ENCODE results near the gene TRIM10.

TRIM10 gene

GRCh38 chr6:30160785-30161531 lies at the start of gene TRIM10:
Gene TRIM10 (minus strand): TSS chr6:30161211. CDS start chr6:30160858, 353 bp downstream.
- DNase-seq = no peak

DNA sequence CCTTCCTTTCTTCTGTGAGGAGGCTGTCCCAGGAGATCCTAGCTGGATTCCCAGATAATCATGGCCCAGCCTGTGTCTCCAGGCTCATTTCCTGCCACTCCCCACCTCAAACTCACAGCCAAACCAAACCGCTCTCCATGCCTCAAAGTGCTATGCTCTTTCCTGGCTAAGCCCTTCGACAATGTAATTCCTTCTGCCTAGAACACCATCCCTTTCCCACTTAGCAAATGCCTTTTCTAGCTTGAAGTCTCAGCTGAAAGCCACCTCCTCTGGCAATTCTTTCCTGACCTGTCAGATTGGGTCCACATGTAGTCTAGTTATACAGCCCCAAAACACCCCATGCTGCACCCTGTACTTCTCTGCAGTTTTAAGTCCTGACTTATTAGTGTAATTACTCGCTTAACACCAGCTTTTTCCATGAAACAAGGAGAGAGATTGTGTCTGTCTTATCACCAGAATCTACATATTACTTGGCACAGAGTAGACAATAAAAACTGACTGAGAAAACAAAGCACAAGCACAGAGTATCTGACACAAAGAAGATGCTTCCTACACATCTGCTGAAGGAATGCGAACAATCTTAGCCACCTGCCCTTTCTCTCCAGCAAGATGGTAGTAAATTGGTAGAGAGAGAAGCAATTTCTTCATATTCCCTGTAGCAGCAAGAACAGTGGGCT lies 46.7 kb upstream of the TRIM10 start:
- no peak for DNase-seq

DNA sequence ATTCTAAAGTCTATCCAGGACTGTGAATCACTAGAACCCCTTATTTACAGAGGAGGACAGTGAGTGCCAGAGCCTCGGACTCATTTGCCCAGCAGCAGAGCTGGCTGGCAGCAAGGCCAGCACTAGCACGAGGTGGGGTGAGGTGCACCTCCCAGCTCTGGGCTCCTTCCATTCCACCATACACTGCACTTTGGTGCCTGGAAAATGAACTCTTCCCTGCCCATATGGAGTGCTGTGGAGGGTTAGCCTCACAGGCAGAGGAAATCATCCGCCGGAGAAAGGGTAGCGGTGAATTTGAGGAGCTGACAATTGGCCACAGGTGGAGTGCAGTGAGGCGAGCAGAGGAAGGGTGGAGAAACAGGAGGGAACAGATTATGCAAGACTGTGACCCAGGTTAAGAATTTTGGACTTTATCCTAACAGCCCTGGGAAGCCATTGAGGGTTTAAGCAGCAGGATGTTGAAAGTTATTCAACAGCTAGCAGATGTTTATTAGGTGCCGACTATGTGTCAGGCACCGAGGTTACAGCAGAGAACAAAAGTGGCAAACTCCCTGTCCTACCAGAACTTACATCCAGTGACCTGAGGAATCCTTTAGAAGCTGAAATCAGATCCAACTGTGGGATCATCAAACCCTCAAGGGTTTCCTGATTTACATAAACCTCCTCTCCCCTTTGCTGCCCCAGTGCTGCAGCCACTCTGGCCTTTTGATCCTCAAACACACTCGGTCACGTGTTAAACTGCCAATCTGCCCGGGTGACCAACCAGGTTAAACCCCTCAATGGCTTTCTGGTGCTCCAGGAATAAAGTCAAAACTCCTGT lies 46.0 kb upstream of the TRIM10 start:
- DNase-seq = no peak

GRCh38 chr6:30206152-30206551 lies 45.1 kb upstream of the TRIM10 start:
- no peak for DNase-seq

DNA sequence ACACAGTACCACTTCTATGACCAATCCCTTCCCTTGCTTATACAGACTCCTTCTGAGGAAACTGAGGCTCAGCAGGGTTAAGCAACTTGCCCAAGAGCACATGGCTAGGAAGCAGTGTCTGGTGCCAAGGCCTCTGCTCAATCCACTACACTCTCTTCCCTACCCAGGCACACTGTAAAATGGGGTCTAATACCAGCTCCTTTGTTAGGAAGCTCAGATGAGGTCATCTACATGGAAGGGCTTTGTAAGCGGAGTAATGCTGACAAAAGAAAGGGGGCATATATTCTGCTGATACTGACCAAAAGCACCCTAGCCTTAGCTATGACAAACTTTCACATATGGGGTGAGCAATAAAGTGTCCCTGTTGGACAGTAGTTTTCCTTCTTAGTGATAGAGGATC lies 43.1 kb upstream of the TRIM10 start:
- no peak for DNase-seq

DNA sequence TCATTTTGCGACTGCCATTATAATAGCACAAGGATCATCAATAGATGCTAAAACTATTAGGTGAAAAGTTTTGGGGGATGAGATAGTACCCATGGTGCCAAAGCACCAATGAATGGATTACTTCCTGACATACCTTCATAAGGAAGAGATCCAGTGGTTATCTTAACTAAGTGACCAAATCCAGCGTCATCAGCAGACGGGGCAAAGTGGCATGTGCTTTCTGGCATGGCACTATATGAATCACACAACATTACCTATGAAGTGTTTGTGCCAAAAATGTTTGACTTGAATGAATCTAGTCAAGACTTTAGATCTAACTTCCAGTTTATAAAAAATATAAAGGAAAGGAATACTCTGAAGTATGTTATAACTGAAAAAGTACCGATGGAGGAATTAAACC lies 41.4 kb upstream of the TRIM10 start:
- no peak for DNase-seq

DNA sequence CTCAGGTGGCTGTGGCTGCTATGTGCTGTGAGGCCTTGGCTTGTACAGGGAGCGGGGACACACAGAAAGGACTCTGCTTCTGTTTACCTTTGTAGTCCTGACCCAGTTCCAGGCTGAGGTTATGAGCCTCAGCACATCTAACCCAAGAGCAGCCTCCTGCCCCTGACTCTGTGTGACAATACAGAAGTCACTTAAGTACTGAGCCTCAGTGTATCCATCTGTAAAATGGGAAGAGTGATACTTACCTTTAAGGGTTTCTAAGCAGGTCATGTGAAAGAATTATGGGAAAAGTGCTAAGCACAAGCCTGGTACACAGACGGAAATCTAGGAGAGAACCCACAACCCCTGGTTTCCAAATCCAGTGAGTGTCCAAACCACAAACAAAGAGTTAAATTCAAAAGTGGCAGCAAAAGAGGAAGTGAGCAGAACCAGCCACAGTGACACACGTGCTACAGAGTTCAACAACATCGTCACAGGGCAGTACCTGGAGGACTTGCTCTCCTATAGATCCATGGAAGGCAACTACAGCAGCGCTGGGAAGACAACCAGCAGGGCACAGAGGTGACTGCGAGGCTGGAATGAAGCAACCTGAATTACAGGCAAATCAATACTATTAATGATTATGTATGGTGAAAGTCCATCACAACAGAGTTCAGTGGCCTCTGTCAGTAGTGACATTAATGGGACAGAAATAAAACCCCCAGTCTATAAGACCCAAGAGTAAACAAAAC lies 39.7 kb upstream of the TRIM10 start:
- no peak for DNase-seq

DNA sequence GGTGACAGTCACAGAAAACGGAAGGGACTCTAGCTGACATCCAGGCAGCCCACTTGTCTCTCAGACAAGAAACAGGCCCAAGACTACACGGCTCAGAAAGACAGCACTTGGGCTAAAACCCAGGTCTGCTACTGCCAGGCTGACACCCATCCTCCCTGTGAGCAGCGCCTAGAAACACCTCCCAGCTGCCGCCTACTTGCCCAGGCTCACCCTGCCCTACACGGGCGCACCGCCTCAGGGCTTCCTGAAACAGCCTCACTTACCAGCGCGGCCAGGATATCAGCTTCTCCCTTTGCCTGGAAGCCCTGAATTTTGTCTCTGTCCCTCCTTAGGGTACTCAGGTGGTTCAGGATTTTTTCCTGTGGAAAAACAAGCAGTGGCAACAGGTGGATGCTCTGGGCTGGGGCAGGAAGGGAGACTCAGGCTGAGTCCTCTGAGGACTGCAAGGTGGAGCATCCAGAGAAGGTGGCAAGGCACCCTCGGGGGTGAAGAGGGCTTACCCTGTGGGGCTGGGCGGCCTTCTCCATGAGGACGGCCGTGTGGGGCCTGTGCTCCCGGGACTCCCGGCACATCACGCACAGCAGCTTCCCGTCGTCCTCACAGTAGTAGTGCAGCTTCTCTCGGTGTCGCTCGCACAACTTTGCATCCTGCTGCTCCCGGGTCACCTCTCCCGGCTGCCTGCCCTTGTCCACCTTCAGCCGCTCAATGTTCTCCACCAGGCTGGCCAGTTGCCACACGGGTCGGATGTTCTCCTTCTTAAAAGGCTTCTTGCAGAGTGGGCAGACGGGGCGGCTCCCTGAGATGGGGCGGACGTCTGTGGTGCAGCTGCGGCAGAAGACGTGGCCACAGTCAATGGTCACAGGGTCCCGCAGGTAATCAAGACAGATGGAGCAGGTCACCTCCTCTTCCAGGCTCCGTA lies 37.4 kb upstream of the TRIM10 start:
- DNase-seq = no peak

DNA sequence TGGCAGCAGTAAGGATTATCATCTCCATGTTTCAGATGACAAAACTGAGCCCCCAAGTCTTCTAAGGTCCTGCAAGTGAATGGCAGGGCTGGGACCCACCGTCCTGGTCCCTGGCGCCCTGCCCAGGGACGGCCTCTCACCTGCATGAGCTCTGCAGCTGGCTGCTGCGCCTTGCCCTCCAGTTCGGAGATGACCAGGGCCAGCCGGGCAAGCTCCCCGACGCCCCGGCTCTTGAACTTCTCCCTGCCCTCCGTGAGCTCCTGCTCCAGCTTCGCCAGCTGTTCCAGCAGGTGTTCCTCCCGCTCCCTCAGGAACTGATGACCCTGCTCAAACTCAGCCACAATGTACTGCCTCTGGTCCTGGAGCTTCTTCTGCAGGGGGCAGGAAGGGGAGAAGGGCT lies 35.4 kb upstream of the TRIM10 start:
- no peak for DNase-seq

- no peak for DNase-seq
Observed at GRCh38 chr6:30195951-30196350, 34.9 kb upstream of the TRIM10 start.

DNA sequence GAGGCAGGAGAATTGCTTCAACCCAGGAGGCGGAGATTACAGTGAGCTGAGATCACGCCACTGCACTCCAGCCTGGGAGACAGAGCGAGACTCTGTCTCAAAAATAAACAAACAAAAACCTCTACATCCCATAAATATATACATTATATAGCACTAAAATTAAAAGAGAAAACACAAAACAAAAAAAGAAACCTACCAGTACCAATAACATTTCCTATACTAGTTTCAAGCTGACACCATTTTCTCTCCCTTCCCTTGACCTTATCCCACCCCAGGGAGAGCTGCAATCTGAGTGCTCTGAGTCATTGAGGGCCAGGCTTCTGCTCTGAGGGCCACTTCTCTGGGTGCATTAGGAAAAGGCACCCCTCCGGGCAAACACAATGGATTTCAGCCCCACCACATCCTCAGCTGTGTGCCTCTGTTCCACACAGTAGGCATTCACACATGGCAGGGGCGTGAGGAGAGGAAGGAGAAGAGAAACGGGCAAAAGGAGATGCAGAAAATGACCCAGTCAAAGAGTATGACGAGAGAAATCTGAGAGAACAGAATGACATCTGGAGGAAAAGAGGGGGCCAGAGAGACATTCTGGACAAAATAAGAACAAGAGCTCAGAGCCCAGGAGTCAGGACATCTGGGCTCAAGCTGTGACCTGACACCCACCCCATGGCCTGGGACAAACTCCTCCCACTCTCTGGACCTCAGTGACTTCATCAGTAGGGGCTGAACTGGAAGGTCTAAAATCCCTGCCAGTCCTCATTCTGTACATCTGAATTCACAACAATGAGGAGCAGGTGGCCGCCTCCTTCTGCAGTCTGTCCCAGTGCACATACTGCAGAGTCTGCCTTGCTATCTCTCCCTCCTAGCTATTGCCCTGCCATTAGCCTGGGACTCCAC lies 34.0 kb upstream of the TRIM10 start:
- no peak for DNase-seq

- DNase-seq = no peak
Observed at GRCh38 chr6:30192076-30192475, 31.1 kb upstream of the TRIM10 start.

GRCh38 chr6:30188541-30188940 lies 27.5 kb upstream of the TRIM10 start:
- no peak for DNase-seq

GRCh38 chr6:30185846-30186484 lies 25.0 kb upstream of the TRIM10 start:
- DNase-seq = no peak

GRCh38 chr6:30184417-30185031 lies 23.5 kb upstream of the TRIM10 start:
- DNase-seq = no peak

GRCh38 chr6:30180145-30180544 lies 19.1 kb upstream of the TRIM10 start:
- DNase-seq = no peak

- DNase-seq = no peak
Observed at GRCh38 chr6:30178837-30179236, 17.8 kb upstream of the TRIM10 start.

DNA sequence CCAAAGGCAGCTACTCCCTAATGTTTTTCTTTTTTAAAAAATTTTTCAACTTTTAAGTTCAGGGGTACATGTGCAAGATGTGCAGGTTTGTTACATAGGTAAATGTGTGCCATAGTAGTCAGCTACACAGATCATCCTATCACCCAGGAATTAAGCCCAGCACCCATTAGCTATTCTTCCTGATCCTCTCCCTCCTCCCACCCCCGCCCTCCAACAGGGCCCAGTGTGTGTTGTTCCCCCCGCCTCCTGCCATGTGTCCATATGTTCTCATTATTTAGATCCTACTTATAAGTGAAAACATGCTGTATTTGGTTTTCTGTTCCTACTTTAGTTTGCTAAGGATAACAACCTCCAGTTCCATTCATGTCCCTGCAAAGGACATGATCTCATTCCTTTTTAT lies 14.8 kb upstream of the TRIM10 start:
- DNase-seq = no peak

DNA sequence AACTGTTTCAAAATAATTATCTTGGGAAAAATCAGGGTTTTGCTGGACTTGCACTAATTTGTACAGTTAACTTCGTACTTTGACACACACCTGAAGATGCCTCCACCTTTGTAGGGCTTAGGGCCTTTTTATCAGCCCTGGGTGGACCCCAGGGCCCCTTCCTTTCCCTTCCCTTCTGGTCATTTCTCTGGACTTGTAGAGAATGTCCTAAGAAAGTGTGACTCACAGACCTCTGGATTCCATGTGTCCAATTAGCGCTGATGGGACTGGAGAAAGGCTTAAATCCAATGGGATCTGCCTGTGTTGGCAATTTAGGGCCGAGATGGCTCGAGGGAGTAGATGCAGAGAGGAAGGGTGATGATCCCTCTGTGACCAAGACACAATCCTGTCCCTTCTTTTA lies 11.7 kb upstream of the TRIM10 start:
- no peak for DNase-seq

All from amniotic stem cell (primary cell).